ENCODE measurements around the gene TPM4.

TPM4 gene

DNA sequence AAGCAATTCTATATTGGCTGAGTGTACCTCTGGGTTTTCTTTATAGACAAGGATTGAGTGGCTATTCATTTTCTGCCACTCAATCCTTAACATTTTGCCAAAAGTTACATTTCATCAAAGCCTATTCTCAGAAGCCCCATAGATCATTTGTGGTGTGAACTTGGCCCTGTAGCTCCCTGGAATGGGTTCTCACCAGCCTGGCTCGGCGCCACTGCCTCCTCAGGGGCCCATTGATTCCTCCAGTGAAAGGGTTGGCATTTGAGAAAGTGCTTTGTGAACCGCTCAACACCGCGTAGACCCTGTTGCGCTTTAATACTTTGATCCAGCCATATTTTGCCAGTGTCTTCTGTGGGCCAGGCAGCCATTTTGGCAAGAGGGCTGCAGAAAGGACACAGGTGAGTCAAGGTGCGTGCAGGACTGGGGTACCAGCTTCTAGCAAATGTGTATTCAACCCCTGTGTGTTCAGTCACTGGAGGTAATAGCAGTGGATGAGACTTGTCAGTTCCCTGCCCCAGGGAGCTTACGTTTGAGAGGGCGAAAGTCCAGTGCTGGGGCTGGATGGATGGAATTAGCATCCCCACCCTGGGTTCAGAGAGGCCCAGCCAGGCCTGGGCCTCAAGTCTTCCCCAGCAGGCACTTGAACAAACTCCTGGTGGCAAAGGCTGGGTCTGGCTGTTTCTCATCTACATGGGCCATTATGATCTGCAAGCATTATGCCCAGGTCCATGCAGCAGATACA is 39.2 kb downstream of the TPM4 start:
- TF ChIP-seq CTCF (IDR thresholded peaks at IDR 0.05; ENCODE audit: extremely low read depth, missing control alignments): no peak

DNA sequence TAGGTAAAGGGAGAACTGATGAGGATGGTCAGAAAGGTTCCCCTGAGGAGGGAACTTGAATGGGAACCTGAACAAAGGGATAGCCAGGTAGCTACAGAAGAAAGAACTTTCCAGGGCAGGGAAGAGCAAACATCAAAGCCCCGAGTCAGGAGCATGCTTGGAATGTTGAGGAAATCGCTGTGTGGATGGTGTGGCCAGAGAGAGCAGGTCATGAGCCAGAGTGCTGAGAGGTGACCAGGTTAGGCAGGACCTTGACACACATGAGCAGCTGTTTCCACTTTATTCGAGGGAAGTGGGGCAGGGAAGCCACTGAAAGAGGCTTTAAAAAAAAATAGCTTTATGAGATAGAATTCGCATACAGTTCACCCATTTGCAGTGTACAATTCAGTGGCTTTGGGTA is 39.8 kb downstream of the TPM4 start:
- DNase-seq (ENCODE audit: low spot score): no peak
- TF ChIP-seq CTCF (IDR thresholded peaks at IDR 0.05; ENCODE audit: extremely low read depth, missing control alignments): no peak

More for the DNA sequence above, 39.2 kb downstream of the TPM4 start:
- DNase-seq (ENCODE audit: low spot score): no peak

DNA sequence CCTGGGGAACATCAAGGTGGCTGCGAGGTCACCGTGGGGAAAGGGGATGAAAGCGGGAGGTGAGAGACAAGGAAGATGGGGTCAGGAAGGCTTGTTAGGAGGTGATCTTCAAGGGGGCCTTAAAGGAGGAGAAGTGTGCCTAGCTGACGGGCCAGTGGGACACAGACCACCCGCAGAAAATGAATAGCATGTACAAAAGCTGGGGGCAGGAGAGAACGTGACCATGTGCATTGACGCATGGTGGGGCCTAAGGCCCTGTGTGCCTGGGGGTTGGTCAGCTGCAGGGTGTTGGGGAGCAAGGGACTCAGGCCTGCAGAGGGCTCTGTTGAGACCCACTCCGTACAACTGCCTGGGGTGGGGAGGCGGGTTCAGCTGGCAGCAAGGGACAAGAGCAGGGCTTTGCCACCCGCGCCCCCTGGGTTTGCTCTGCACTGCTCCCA is 41.3 kb downstream of the TPM4 start:
- peak; percentile 34 for TF ChIP-seq CTCF (IDR thresholded peaks at IDR 0.05; ENCODE audit: extremely low read depth, missing control alignments)
- DNase-seq (ENCODE audit: low spot score): peak; percentile 75

DNA sequence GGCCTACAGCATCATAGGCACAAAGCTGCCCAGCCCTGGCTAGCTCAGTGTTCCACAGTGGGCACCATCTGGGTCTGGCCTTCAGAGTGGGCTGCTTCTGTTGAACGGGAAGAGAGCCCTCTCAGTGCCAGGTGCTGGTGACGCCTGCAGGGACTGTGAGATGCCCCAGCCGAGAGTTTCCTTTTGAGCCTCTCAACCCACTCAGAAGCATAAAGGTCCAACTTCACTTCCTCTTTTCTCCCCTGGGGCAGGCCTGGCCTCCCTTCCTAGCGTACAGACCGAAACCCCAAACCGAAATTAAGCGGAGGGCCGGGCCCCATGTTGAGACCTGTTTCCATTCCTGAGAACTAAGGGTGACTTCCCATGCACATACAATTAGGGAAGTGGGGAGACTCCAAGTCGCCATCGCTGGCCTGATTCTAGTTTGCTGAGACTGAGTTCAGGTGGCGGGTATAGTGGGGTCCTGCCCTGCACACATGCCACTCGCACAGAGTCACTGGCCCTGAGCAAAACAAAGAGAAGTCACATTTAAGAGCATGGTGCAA is 42.3 kb downstream of the TPM4 start:
- DNase-seq (ENCODE audit: low spot score): peak; percentile 88
- TF ChIP-seq CTCF (IDR thresholded peaks at IDR 0.05; ENCODE audit: extremely low read depth, missing control alignments): no peak

DNA sequence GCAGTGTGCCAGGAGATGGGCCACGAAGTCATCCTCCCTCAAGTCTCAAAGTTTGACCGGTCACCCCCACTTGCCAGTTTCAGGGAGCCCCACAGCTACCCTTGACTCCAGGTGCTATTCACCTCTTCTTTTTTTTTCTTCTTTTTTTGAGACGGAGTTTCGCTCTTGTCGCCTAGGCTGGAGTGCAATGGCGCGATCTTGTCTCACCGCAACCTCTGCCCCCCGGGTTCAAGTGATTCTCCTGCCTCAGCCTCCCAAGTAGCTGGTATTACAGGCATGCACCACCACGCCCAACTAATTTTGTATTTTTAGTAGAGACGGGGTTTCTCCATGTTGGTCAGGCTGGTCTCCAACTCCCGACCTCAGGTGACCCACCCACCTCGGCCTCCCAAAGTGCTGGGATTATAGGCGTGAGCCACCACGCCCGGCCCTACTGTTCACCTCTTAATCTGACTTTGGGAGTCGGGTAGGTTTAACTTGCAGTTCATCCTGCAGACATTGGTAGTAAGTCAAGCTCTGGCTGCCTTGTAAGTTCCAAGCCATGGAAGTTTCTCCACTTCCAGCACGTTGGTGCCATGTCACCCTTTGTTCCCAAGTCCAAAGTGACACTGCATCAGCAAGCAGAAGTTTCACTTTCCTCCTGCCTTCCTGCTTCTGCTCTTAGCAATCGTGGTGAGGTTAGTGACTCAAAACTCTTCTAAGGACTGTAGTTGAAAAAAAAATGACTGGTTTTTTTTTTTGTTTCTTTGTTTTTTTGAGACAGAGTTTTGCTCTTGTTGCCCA is 43.0 kb downstream of the TPM4 start:
- DNase-seq (ENCODE audit: low spot score): peak; percentile 62

DNA sequence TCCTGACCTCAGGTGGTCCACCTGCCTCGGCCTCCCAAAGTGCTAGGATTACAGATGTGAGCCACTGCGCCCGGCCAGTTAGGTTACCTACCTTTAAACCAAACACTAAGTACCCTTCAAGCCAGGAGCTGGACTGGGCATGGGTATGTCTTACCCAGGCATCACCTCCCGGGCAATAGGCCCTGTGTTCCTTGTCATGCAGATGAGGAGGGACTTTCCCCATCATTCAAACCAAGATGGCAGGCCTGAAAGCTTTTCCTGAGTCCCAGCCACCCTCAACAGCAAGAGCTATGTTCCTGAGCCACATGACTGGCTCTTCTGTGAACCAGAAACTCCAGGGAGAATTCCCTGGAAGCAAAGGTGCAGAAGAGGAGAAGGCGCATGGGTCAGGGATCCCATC is 44.8 kb downstream of the TPM4 start:
- DNase-seq (ENCODE audit: low spot score): no peak
- no peak for TF ChIP-seq CTCF (IDR thresholded peaks at IDR 0.05; ENCODE audit: extremely low read depth, missing control alignments)

DNA sequence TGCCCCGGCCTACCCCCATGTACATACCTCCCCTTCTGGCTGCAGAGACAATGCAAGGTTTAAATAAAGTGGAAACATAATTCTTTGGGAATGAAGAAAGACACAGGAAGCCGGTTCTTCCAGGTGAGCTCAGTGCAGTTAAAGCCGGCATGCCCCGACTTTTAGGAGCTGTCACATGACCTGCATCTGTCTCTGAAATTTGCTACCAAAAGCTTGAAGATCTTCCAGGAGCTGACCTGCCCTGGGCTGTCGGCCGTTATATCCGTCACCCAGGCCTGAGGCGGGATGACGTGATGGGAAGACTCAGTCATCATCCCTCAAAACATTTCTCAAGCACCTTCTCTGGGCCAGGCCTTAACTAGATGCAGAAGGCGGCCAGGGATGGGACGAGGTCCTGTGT is 45.7 kb downstream of the TPM4 start:
- no peak for TF ChIP-seq CTCF (IDR thresholded peaks at IDR 0.05; ENCODE audit: extremely low read depth, missing control alignments)
- DNase-seq (ENCODE audit: low spot score): no peak
